Bronchial smooth muscle cell (primary cell): ENCODE measurements around the gene SPON2. TPM values are rescaled to one million over a fixed set of nuclear protein-coding genes. Genes with fewer than 3 reads are reported as not detected.

ENCODE experiments used
- total RNA-seq: library from RNA; depleted of rRNA; stranded (reverse); fragments of >200 nt; gene quantifications from 2 replicates; pipeline ENCODE4 v1.2.1, GENCODE V29; 2014

The SPON2 gene
- 573 and 703 TPM in 2 replicates for total RNA-seq

GRCh38 chr4:1172228-1172851 lies at the start of gene SPON2:
Gene SPON2 (minus strand): TSS chr4:1172583.

Other genes with a start within 250 kb of the SPON2 start
- gene GAK, start 240.3 kb downstream of the SPON2 start, total RNA-seq = 41.0 and 50.1 TPM in 2 replicates
- gene TMEM175, start 240.1 kb downstream of the SPON2 start, total RNA-seq = 12.6 and 13.7 TPM in 2 replicates
- 12.9 and 13.6 TPM in 2 replicates for gene DGKQ, start 199.0 kb downstream of the SPON2 start, total RNA-seq
- 9.5 and 14.3 TPM in 2 replicates for gene IDUA, start 185.5 kb downstream of the SPON2 start, total RNA-seq
- 0.43 and 0.47 TPM in 2 replicates for gene SLC26A1, start 179.2 kb downstream of the SPON2 start, total RNA-seq
- gene FGFRL1, start 161.0 kb downstream of the SPON2 start, total RNA-seq = 29.2 and 35.7 TPM in 2 replicates
- 0.09 and 0.32 TPM in 2 replicates for gene RNF212, start 59.0 kb downstream of the SPON2 start, total RNA-seq
- 212 and 250 TPM in 2 replicates for gene CTBP1, start 76.5 kb upstream of the SPON2 start, total RNA-seq
- 62.9 and 80.3 TPM in 2 replicates for gene MAEA, start 117.3 kb upstream of the SPON2 start, total RNA-seq
- 5.5 and 6.9 TPM in 2 replicates for gene UVSSA, start 174.6 kb upstream of the SPON2 start, total RNA-seq
- gene NKX1-1, start 233.9 kb upstream of the SPON2 start, total RNA-seq = not detected in 2 replicates